Common myeloid progenitor, CD34-positive (primary cell): ENCODE measurements around the gene C14orf180.

ENCODE experiments used
- CTCF ChIA-PET: fragments of 350-600 bp; sonication (Branson Sonifier 250); formaldehyde crosslinking; loops from one replicate; lab custom pipeline; 2021; ENCODE audit warnings: antibody characterized with exemption; lab: Charles Lee
- POLR2A ChIA-PET: fragments of 350-600 bp; sonication (Branson Sonifier 250); formaldehyde crosslinking; loops from one replicate; lab custom pipeline; 2021; ENCODE audit warnings: antibody characterized with exemption; lab: Charles Lee
- DNase-seq, 3 donors: peaks; one replicate each; pipeline versions ENCODE4 v3.0.0 to v3.0.0-alpha.2; 2013
- H3K27ac ChIP-seq, 2 experiments: 1 replicate in 1 of 2; 2 replicates in 1 of 2; pipeline ENCODE4 v1.7.0; 2013; ENCODE audit warnings: inconsistent platforms in 2 of 2, low read length in 2 of 2, mild to moderate bottlenecking in 2 of 2, low read depth in 1 of 2, moderate library complexity in 1 of 2; ENCODE audit not compliant: severe bottlenecking in 2 of 2, insufficient read depth in 1 of 2, poor library complexity in 1 of 2
- H3K27me3 ChIP-seq, 5 experiments: replicated peaks in 2 of 5; 1 replicate in 3 of 5; 2 replicates in 2 of 5; pipeline versions ENCODE4 v1.6.1 to v1.7.0; 2013; ENCODE audit warnings: low read length in 4 of 5, mild to moderate bottlenecking in 2 of 5, moderate library complexity in 2 of 5, inconsistent platforms in 1 of 5; ENCODE audit not compliant: insufficient read depth in 5 of 5, control insufficient read depth in 4 of 5
- H3K36me3 ChIP-seq, 4 experiments: 1 replicate in 2 of 4; 2 replicates in 2 of 4; pipeline versions ENCODE4 v1.6.1 to v1.7.0; 2013; ENCODE audit warnings: low read length in 3 of 4, control low read depth in 1 of 4, mild to moderate bottlenecking in 1 of 4; ENCODE audit not compliant: control insufficient read depth in 4 of 4, insufficient read depth in 4 of 4
- H3K4me1 ChIP-seq, 4 experiments: 1 replicate in 3 of 4; 2 replicates in 1 of 4; pipeline versions ENCODE4 v1.6.1 to v1.7.1; 2013; ENCODE audit warnings: low read length in 3 of 4, mild to moderate bottlenecking in 3 of 4, control low read depth in 1 of 4, inconsistent platforms in 1 of 4, moderate library complexity in 1 of 4; ENCODE audit not compliant: control insufficient read depth in 4 of 4, insufficient read depth in 4 of 4; ENCODE audit errors: control extremely low read depth in 1 of 4
- H3K4me3 ChIP-seq, 7 experiments: 1 replicate in 4 of 7; 2 replicates in 3 of 7; pipeline versions ENCODE4 v1.5.1 to v1.7.0; 2013; ENCODE audit warnings: mild to moderate bottlenecking in 7 of 7, low read length in 6 of 7, moderate library complexity in 6 of 7, inconsistent platforms in 2 of 7, low read depth in 2 of 7, control low read depth in 1 of 7; ENCODE audit not compliant: insufficient read depth in 4 of 7, control insufficient read depth in 1 of 7; ENCODE audit errors: extremely low read depth in 1 of 7
- H3K9me3 ChIP-seq, 5 experiments: 1 replicate in 4 of 5; 2 replicates in 1 of 5; pipeline versions ENCODE4 v1.6.1 to v1.7.1; 2013; ENCODE audit warnings: low read length in 4 of 5, mild to moderate bottlenecking in 2 of 5, inconsistent platforms in 1 of 5, low read depth in 1 of 5, moderate library complexity in 1 of 5; ENCODE audit not compliant: control insufficient read depth in 4 of 5, insufficient read depth in 2 of 5; ENCODE audit errors: control extremely low read depth in 1 of 5
- WGBS: methylation state at CpG from one replicate; pipeline ENCODE4 v1.1.5; 2013; ENCODE audit not compliant: insufficient coverage; 5-methylcytosine and 5-hydroxymethylcytosine counted together

The C14orf180 gene

GRCh38 chr14:104571246-104571645, 8.3 kb upstream of the C14orf180 start:
- Histone ChIP-seq H3K9me3 (no peaks in the 10 kb centered on the region), H3K27me3 (peaks cover 0 to 22% (median 0%) of the 10 kb centered on the region in 5 experiments), H3K36me3 (no peaks in the 10 kb centered on the region), H3K27ac (no peak overlapping the region), H3K4me3 (no peak overlapping the region), H3K4me1 (no peaks in the 10 kb centered on the region)
- ChIA-PET CTCF (no interaction called here), POLR2A (no interaction called here)
- DNase-seq, result no peak
- 86% methylated on average over 13 of the region's 16 CpGs for WGBS

- no peaks in the 10 kb centered on the region for H3K36me3 ChIP-seq
- no peak overlapping the region for H3K27ac ChIP-seq
- CTCF ChIA-PET, result no interaction called here
- POLR2A ChIA-PET, result no interaction called here
- H3K9me3 ChIP-seq, result no peaks in the 10 kb centered on the region
- 94% methylated on average over 8 of the region's 11 CpGs for WGBS
- DNase-seq, result no peak
- H3K27me3 ChIP-seq, result peaks cover 0 to 15% (median 0%) of the 10 kb centered on the region in 5 experiments
- H3K4me1 ChIP-seq, result no peaks in the 10 kb centered on the region
- no peak overlapping the region for H3K4me3 ChIP-seq
Observed at GRCh38 chr14:104572024-104572626, 7.4 kb upstream of the C14orf180 start.

GRCh38 chr14:104572668-104573067, 6.9 kb upstream of the C14orf180 start:
- DNase-seq, result no peak
- no peaks in the 10 kb centered on the region for H3K36me3 ChIP-seq
- ChIA-PET POLR2A (no interaction called here), CTCF (no interaction called here)
- no peak overlapping the region for H3K27ac ChIP-seq
- H3K27me3 ChIP-seq, result peaks cover 0 to 10% (median 0%) of the 10 kb centered on the region in 5 experiments
- H3K4me1 ChIP-seq, result no peaks in the 10 kb centered on the region
- H3K4me3 ChIP-seq, result no peak overlapping the region
- no peaks in the 10 kb centered on the region for H3K9me3 ChIP-seq
- 90% methylated on average over 7 of the region's 7 CpGs for WGBS

- Histone ChIP-seq H3K9me3 (no peaks in the 10 kb centered on the region), H3K36me3 (no peaks in the 10 kb centered on the region), H3K27ac (no peak overlapping the region), H3K4me3 (no peak overlapping the region), H3K4me1 (no peaks in the 10 kb centered on the region), H3K27me3 (peaks cover 0 to 19% (median 0%) of the 10 kb centered on the region in 5 experiments)
- POLR2A ChIA-PET, result no interaction called here
- peak in 1 of 3 donors; percentile 4 for DNase-seq
- CTCF ChIA-PET, result interaction anchor here (1.1 to 1.2 kb wide), 2 partner anchors 9 to 481 kb away, joined by 3 to 6 read pairs; no protein-coding TSS in a partner anchor
- 67% methylated on average over 6 of the region's 9 CpGs for WGBS
Observed at GRCh38 chr14:104573930-104574329, 5.6 kb upstream of the C14orf180 start.

- H3K27ac ChIP-seq, result no peak overlapping the region
- WGBS, result 95% methylated on average over 14 of the region's 14 CpGs
- peaks cover 0 to 22% (median 0%) of the 10 kb centered on the region in 5 experiments for H3K27me3 ChIP-seq
- no peaks in the 10 kb centered on the region for H3K36me3 ChIP-seq
- H3K4me3 ChIP-seq, result no peak overlapping the region
- H3K9me3 ChIP-seq, result no peaks in the 10 kb centered on the region
- CTCF ChIA-PET, result interaction anchor here (1.1 to 1.2 kb wide), 2 partner anchors 10 to 482 kb away, joined by 3 to 6 read pairs; no protein-coding TSS in a partner anchor
- POLR2A ChIA-PET, result interaction anchor here (0.6 kb wide), 1 partner anchor 429 kb away, joined by 7 read pairs; no protein-coding TSS in a partner anchor
- no peak for DNase-seq
- no peaks in the 10 kb centered on the region for H3K4me1 ChIP-seq
Observed at GRCh38 chr14:104574536-104574935, 5.0 kb upstream of the C14orf180 start.

GRCh38 chr14:104574978-104575583, 4.5 kb upstream of the C14orf180 start:
- ChIA-PET POLR2A (no interaction called here), CTCF (interaction anchor here (1.2 kb wide), 1 partner anchor 11 kb away, joined by 6 read pairs; no protein-coding TSS in a partner anchor)
- no peaks in the 10 kb centered on the region for H3K9me3 ChIP-seq
- no peak for DNase-seq
- no peak overlapping the region for H3K4me3 ChIP-seq
- peaks cover 0 to 17% (median 0%) of the 10 kb centered on the region in 5 experiments for H3K27me3 ChIP-seq
- WGBS, result 94% methylated on average over 26 of the region's 31 CpGs
- no peak overlapping the region for H3K27ac ChIP-seq
- no peaks in the 10 kb centered on the region for H3K4me1 ChIP-seq
- no peaks in the 10 kb centered on the region for H3K36me3 ChIP-seq
